IPS DF 6.9 (cell line): ENCODE results near the gene ZNF518A.

Source experiments
- DNase-seq: peaks from one replicate; pipeline ENCODE4 v3.0.0-alpha.2; 2013; ENCODE audit warnings: low read depth, low spot score
- H3K27ac ChIP-seq: one replicate; pipeline ENCODE4 v1.5.1; 2013; ENCODE audit warnings: low read length, control low read depth
- H3K27me3 ChIP-seq: 2 replicates; pipeline ENCODE4 v1.6.1; 2013; ENCODE audit warnings: mild to moderate bottlenecking, low read length; ENCODE audit not compliant: control insufficient read depth, insufficient read depth
- H3K36me3 ChIP-seq: 2 replicates; pipeline ENCODE4 v1.6.1; 2013; ENCODE audit warnings: low read length; ENCODE audit not compliant: control insufficient read depth, insufficient read depth
- H3K4me1 ChIP-seq: 2 replicates; pipeline ENCODE4 v1.6.1; 2013; ENCODE audit warnings: low read length; ENCODE audit not compliant: control insufficient read depth, insufficient read depth
- H3K4me3 ChIP-seq: 2 replicates; pipeline ENCODE4 v1.5.1; 2013; ENCODE audit warnings: mild to moderate bottlenecking, low read length
- H3K9me3 ChIP-seq: 2 replicates; pipeline ENCODE4 v1.6.1; 2013; ENCODE audit warnings: low read length, inconsistent platforms; ENCODE audit not compliant: control insufficient read depth, insufficient read depth
- WGBS: extraction: QIAGEN DNeasy Blood & Tissue Kit; methylation state at CpG from one replicate; pipeline ENCODE4 v1.1.7; 2013; ENCODE audit warnings: mixed read lengths, missing lambda C conversion rate; ENCODE audit not compliant: insufficient read length, insufficient coverage; 5-methylcytosine and 5-hydroxymethylcytosine counted together

ZNF518A gene

DNA sequence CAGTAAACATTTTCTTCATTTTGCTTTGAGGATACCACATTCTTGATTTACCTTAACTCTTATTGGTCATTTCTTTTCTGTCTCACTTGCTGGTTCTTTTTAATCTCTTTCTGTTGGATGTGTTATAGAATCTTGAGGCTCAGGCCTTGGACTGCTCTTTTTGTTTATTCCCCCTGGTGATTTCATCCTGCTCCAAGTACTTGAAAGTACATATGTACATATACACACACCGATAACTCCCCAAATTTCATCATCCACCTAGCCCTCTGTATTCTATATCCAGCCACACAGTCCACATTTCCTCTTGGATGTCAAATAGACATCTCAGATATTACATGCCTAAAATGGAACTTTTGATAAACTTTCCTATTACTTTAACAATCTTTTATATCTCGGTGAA lies 7.5 kb downstream of the ZNF518A start:
- Histone ChIP-seq H3K4me3 (no peak overlapping the region), H3K27me3 (no peaks in the 10 kb centered on the region), H3K36me3 (peaks cover 5% of the 10 kb centered on the region; the same call in 1 of the 2 replicates), H3K27ac (no peak overlapping the region), H3K9me3 (no peaks in the 10 kb centered on the region), H3K4me1 (no peaks in the 10 kb centered on the region)
- DNase-seq, result no peak
- WGBS, result 100% methylated on average over 1 of the region's 2 CpGs

DNA sequence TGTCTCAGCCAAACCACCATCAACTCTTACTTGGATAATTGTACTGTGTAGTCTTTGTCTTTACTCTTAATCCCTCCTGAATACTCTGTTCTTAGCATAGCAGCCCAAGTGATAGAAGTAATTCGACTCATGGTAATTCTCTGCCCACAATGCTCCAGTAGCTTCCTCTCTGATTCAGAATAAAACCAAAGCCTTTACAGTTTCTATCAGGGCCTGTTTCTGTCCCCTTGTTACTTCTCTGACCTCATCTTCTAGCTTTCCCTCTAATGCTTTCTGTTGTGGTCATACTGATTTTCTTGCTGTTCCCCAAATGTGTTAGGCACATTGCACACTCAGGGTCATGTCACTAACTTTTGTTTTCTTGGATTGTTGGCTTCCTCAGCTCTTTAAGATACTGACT lies 8.0 kb downstream of the ZNF518A start:
- no peak overlapping the region for H3K4me3 ChIP-seq
- WGBS, result no CpG with 5 or more reads among the region's 1 CpG
- H3K27ac ChIP-seq, result no peak overlapping the region
- no peak for DNase-seq
- no peaks in the 10 kb centered on the region for H3K4me1 ChIP-seq
- no peaks in the 10 kb centered on the region for H3K27me3 ChIP-seq
- H3K9me3 ChIP-seq, result no peaks in the 10 kb centered on the region
- H3K36me3 ChIP-seq, result peaks cover 5% of the 10 kb centered on the region; the same call in 1 of the 2 replicates

DNA sequence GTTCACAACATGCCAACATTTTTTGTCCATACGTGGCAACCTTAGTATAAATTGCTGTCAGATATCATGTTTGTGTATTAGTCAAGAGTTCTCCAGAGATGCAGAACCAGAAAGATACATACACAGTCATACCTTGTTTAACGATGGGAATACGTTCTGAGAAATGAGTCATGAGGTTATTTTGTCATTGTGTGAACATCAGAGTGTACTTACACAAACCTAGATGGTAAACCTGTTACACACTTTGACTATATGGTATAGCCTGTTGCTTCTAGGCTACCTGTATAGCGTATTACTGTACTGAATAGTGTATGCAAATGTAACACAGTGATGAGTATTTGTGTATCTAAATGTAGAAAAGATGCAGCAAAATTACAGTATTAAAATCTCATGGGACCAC lies 22.3 kb downstream of the ZNF518A start:
- DNase-seq, result no peak

DNA sequence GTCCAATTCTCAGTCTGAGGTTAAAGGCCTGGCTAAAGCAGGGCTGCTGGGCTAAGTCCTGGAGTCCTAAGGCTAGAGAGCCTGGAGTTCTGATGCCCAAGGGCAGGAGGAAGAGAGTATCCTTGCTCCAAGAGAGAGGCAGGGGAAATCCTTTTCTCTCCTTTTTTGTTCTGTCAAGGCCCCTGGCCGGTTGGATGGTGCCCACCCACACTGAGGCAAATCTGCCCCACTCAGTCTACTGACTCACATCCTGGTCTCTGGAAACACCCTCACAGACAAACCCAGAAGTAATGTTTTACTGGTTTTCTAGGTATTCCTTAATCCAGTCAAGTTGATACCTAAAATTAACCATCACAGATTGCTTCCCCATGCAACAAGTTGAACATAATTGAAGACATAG lies 23.0 kb downstream of the ZNF518A start:
- no CpG with 5 or more reads among the region's 1 CpG for WGBS
- no peaks in the 10 kb centered on the region; the same call in 1 of the 2 replicates for H3K36me3 ChIP-seq
- H3K9me3 ChIP-seq, result no peaks in the 10 kb centered on the region
- H3K27me3 ChIP-seq, result no peaks in the 10 kb centered on the region
- H3K4me1 ChIP-seq, result no peaks in the 10 kb centered on the region
- no peak overlapping the region for H3K4me3 ChIP-seq
- no peak for DNase-seq
- no peak overlapping the region for H3K27ac ChIP-seq

More for the DNA sequence above, 22.3 kb downstream of the ZNF518A start:
- Histone ChIP-seq H3K4me3 (no peak overlapping the region), H3K36me3 (no peaks in the 10 kb centered on the region; the same call in 1 of the 2 replicates), H3K27me3 (no peaks in the 10 kb centered on the region), H3K4me1 (no peaks in the 10 kb centered on the region), H3K9me3 (no peaks in the 10 kb centered on the region), H3K27ac (no peak overlapping the region)
- WGBS, result no CpG with 5 or more reads among the region's 4 CpGs

DNA sequence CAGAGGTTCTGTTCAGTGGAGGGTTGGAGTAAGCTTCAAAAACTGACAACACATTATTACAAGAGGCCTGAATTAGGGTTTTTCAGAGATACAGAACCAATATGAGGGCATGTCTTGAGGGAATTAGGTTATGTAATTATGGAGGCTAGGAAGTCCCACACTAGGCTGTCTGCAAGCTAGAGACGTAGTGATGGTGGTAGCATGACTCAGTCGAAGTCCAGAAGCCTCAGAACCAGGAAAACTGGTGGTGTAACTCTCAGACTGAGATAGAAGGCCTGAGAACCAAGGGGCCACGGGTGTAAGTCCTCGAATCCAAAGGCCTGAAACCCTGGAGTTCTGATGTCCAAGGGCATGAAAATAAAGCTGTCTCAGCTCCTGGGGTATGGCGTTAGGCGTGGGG lies 35.6 kb downstream of the ZNF518A start:
- Histone ChIP-seq H3K36me3 (no peaks in the 10 kb centered on the region), H3K9me3 (no peaks in the 10 kb centered on the region), H3K27me3 (no peaks in the 10 kb centered on the region), H3K27ac (no peak overlapping the region), H3K4me1 (no peaks in the 10 kb centered on the region), H3K4me3 (no peak overlapping the region)
- DNase-seq, result no peak
- WGBS, result no CpG with 5 or more reads among the region's 6 CpGs

DNA sequence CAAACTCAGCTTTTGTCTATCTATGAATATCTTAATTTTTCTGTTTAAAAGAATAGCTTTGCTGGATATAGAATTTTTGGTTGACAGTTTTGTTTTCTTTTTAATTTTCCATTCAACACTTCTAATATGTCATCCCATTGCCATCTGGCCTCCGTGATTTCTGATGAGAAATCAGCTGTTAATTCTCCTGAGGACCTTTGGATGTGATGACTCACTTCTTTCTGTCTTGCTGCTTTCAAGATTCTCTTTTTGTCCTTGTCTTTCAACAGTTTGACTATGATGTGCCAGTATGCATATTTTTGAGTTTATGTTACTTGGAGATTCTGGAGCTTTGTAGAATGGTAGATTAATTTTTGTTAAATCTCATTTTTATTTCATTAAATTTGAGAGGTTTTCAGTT lies 38.4 kb downstream of the ZNF518A start:
- Histone ChIP-seq H3K36me3 (no peaks in the 10 kb centered on the region), H3K4me1 (no peaks in the 10 kb centered on the region), H3K4me3 (no peak overlapping the region), H3K27ac (no peak overlapping the region), H3K27me3 (no peaks in the 10 kb centered on the region), H3K9me3 (no peaks in the 10 kb centered on the region)
- WGBS, result no CpG with 5 or more reads among the region's 1 CpG
- no peak for DNase-seq

DNA sequence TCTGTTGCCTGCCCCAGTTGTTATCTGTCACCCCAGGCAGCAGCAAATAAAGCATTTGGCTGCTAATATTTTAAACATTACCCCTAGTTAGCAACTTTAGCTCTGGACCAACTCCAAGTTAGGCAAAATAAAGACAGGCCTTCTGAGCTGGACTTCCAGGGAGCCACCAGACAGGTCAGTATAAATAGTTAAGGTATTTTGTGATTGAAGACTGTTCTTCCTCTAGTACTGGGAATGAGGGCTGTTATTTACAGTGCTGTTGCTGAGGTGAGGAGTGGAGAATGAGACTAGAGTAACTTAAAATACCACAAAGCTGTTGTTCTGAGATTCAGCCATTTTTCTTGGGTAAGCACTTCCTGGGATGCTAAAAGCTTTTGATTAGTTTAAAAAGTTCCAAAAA lies 40.1 kb downstream of the ZNF518A start:
- no peak for DNase-seq

DNA sequence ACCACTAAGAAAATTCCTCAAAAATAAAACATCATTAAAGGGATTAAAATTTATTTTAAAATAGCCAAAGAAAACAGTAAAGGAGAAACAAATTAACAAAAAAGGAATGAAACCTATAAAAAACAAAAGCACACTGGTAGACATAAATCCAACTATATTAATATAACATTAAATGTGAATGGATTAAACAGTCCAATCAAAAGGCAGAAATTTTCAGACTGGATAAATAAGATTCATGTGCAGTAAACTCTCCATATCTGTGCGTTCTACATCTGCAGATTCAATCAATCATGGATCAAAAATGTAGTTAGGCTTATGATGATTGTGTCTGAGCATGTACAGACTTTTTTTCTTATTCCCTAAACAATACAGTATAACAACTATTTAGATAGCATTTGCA lies 42.6 kb downstream of the ZNF518A start:
- DNase-seq, result no peak
- WGBS, result no CpG with 5 or more reads among the region's 1 CpG
- no peak overlapping the region for H3K4me3 ChIP-seq
- H3K27ac ChIP-seq, result no peak overlapping the region
- H3K4me1 ChIP-seq, result no peaks in the 10 kb centered on the region
- H3K9me3 ChIP-seq, result no peaks in the 10 kb centered on the region
- H3K27me3 ChIP-seq, result no peaks in the 10 kb centered on the region
- no peaks in the 10 kb centered on the region for H3K36me3 ChIP-seq

More for the DNA sequence above, 40.1 kb downstream of the ZNF518A start:
- Histone ChIP-seq H3K27me3 (no peaks in the 10 kb centered on the region), H3K4me3 (no peak overlapping the region), H3K36me3 (no peaks in the 10 kb centered on the region), H3K27ac (no peak overlapping the region), H3K4me1 (no peaks in the 10 kb centered on the region), H3K9me3 (no peaks in the 10 kb centered on the region)

DNA sequence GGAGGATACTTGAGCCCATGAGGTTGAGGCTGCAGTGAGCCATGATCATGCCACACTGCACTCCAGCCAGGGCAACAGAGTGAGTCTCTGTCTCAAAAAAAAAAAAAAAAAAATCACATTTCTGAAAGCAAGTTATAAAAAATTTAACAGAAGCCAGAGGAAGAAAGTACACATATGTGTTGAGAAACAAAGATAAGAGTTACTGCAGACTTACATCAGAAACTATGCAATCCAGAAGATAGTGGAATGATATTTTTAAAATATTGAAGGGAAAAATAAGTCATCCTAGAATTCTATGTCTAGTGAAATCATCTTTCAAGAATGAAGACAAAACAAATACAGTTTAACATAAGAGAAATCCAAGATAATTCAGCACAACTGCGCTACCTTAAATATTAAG lies 46.9 kb downstream of the ZNF518A start:
- WGBS, result no CpG with 5 or more reads among the region's 1 CpG
- no peaks in the 10 kb centered on the region for H3K9me3 ChIP-seq
- DNase-seq, result no peak
- H3K4me1 ChIP-seq, result no peaks in the 10 kb centered on the region
- no peaks in the 10 kb centered on the region for H3K36me3 ChIP-seq
- H3K27ac ChIP-seq, result no peak overlapping the region
- H3K4me3 ChIP-seq, result no peak overlapping the region
- no peaks in the 10 kb centered on the region for H3K27me3 ChIP-seq

DNA sequence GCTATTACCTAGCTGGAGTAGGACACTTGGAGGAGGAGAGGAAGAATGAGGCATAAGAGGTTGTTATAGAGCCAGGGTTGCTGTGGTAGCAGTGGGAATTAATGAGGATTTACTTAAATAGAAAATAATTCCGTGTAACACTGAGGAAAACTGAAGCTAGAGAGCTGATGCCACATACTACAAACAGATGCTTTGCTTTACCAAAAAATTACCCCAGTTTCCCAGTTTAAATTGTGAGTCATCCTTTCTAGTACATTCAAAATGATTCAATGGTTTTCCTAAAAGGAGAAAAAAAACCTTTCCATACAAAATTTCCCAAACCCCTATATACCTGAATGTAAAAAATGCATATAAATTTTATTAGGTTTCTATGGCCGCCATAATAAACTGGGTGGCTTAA lies 58.3 kb downstream of the ZNF518A start:
- Histone ChIP-seq H3K4me1 (no peaks in the 10 kb centered on the region), H3K4me3 (no peak overlapping the region), H3K9me3 (no peaks in the 10 kb centered on the region), H3K36me3 (no peaks in the 10 kb centered on the region), H3K27ac (no peak overlapping the region), H3K27me3 (no peaks in the 10 kb centered on the region)
- WGBS, result no CpG with 5 or more reads among the region's 2 CpGs
- no peak for DNase-seq

DNA sequence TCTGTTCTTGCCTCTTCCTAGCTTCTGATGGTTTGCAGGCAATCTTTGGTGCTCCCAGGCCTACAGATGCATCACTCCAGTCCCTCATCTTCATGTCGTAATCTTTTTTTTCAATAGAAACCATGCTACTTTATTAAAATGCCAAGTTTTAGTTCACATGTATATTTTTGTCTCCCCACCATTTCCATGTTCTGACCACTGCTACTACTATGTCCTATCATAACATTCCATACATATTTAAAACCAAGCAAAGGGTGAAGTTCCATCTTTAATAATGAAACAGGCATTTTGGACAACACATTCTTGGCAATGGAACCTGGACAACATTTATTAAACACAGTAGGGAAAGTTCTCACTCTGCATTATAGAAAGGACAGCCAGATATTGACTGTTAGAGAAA lies 58.8 kb downstream of the ZNF518A start:
- no peak for DNase-seq
- WGBS, result no CpG with 5 or more reads among the region's 1 CpG

More for the DNA sequence above, 58.8 kb downstream of the ZNF518A start:
- no peak overlapping the region for H3K27ac ChIP-seq
- H3K9me3 ChIP-seq, result no peaks in the 10 kb centered on the region
- no peak overlapping the region for H3K4me3 ChIP-seq
- H3K36me3 ChIP-seq, result no peaks in the 10 kb centered on the region
- no peaks in the 10 kb centered on the region for H3K4me1 ChIP-seq
- no peaks in the 10 kb centered on the region for H3K27me3 ChIP-seq
